ENCODE data around the gene KCNG4. TPM values are rescaled to one million over a fixed set of nuclear protein-coding genes. Genes with fewer than 3 reads are reported as not detected.

Gene KCNG4
- total RNA-seq, 1 experiment from 2014 or later, result not detected

DNA sequence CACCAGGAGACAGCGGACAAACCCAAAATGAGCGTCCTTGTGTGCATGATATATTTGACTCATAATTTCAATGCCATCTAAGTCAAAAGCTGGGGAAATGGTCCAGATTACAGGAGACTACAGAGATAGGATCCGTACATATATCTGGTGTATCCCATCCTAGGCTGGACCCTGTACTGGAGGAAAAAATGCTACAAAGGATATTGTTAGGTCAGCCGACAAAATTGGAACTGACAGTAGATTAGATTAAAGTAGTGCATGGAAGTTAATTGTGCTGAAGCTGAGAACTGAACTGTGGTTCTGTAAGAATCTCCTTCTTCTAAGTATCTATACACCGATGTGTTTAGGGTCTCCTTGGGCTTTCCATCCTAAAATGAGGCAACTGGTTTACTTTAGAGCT is 24.3 kb downstream of the KCNG4 start:
- Histone ChIP-seq H3K9me3 (ENCODE audit: control insufficient read depth, low read depth, low read length) (no peaks in the 10 kb centered on the region), H3K56ac (ENCODE audit: insufficient read length, low read depth, low read length) (no peak overlapping the region)
- H3K27ac Mint-ChIP-seq, result peak overlapping the region in 1 of 3 experiments; percentile 48; a peak in 1 of 7 replicates

More for the DNA sequence above, 24.3 kb downstream of the KCNG4 start:
- Histone ChIP-seq H3K23me2 (ENCODE audit: insufficient read length, low read depth, low read length, poor library complexity, severe bottlenecking) (no peaks in the 10 kb centered on the region), H3T11ph (ENCODE audit: low read length) (no peak overlapping the region), H3K27me3 (ENCODE audit: insufficient read depth, low read length) (no peaks in the 10 kb centered on the region; the same call in 1 of the 2 replicates), H2AFZ (ENCODE audit: low read length) (no peak overlapping the region), H3K9ac (ENCODE audit: extremely low read depth, insufficient read length, low read length) (no peak overlapping the region), H3K4ac (ENCODE audit: low read depth, low read length) (no peak overlapping the region), H3K79me2 (ENCODE audit: insufficient read depth, low read length) (no peaks in the 10 kb centered on the region), H2BK120ac (ENCODE audit: low read depth, low read length, poor library complexity, severe bottlenecking) (no peak overlapping the region), H3K14ac (ENCODE audit: insufficient read depth, low read length) (no peak overlapping the region), H2BK15ac (ENCODE audit: low read depth, low read length) (no peak overlapping the region), H3K23ac (ENCODE audit: insufficient read length, low read depth, low read length) (no peak overlapping the region), H3K4me2 (ENCODE audit: insufficient read depth, insufficient read length, low read length) (no peak overlapping the region), H4K91ac (ENCODE audit: insufficient read length, low read depth, low read length) (no peak overlapping the region), H4K20me1 (ENCODE audit: control insufficient read depth, insufficient read depth, insufficient read length) (no peaks in the 10 kb centered on the region), H3K18ac (ENCODE audit: insufficient read length, low read depth, low read length) (no peak overlapping the region), H3K27ac (ENCODE audit: insufficient read length, low read depth, low read length) (no peak overlapping the region), H4K8ac (replicated peaks; ENCODE audit: insufficient read length, low read depth, low read length) (no peak overlapping the region), H2BK12ac (ENCODE audit: insufficient read length, low read depth, low read length) (no peak overlapping the region), H3K79me1 (ENCODE audit: insufficient read depth, low read depth, low read length, poor library complexity, severe bottlenecking) (no peaks in the 10 kb centered on the region), H2BK20ac (ENCODE audit: low read depth, low read length, poor library complexity, severe bottlenecking) (no peak overlapping the region), H2AK5ac (ENCODE audit: insufficient read length, low read length) (no peak overlapping the region), H2BK5ac (ENCODE audit: insufficient read length, low read length) (no peak overlapping the region), H4K5ac (ENCODE audit: insufficient read length, low read depth, low read length) (no peak overlapping the region), H3K4me1 (ENCODE audit: insufficient read depth, low read length) (no peaks in the 10 kb centered on the region)
- no peaks in the 10 kb centered on the region for H3K9me3 Mint-ChIP-seq
- no CpG with 5 or more reads among the region's 5 CpGs for WGBS (ENCODE audit: extremely low coverage, insufficient read length, low lambda C conversion rate)
- TF ChIP-seq, protein P1, sequence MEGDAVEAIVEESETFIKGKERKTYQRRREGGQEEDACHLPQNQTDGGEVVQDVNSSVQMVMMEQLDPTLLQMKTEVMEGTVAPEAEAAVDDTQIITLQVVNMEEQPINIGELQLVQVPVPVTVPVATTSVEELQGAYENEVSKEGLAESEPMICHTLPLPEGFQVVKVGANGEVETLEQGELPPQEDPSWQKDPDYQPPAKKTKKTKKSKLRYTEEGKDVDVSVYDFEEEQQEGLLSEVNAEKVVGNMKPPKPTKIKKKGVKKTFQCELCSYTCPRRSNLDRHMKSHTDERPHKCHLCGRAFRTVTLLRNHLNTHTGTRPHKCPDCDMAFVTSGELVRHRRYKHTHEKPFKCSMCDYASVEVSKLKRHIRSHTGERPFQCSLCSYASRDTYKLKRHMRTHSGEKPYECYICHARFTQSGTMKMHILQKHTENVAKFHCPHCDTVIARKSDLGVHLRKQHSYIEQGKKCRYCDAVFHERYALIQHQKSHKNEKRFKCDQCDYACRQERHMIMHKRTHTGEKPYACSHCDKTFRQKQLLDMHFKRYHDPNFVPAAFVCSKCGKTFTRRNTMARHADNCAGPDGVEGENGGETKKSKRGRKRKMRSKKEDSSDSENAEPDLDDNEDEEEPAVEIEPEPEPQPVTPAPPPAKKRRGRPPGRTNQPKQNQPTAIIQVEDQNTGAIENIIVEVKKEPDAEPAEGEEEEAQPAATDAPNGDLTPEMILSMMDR (conservative IDR thresholded peaks at IDR 0.05), result no peak
- no peak for DNase-seq
- H3K27me3 Mint-ChIP-seq (ENCODE audit: low read depth), result peaks cover 6% of the 10 kb centered on the region; the same call in 1 of the 2 replicates
- H3K4me3 Mint-ChIP-seq, result no peak overlapping the region
- peaks cover 15 to 20% of the 10 kb centered on the region in 2 experiments for H3K4me1 Mint-ChIP-seq
- no peaks in the 10 kb centered on the region for H3K36me3 Mint-ChIP-seq (ENCODE audit: insufficient read depth in 1 of 3, low read depth in 3 of 3)
